Measurements from ENCODE around the gene IFNL1. TPM values are rescaled to one million over a fixed set of nuclear protein-coding genes. Genes with fewer than 3 reads are reported as not detected.

The IFNL1 gene
- total RNA-seq, 1 experiment from 2014 or later = not detected

DNA sequence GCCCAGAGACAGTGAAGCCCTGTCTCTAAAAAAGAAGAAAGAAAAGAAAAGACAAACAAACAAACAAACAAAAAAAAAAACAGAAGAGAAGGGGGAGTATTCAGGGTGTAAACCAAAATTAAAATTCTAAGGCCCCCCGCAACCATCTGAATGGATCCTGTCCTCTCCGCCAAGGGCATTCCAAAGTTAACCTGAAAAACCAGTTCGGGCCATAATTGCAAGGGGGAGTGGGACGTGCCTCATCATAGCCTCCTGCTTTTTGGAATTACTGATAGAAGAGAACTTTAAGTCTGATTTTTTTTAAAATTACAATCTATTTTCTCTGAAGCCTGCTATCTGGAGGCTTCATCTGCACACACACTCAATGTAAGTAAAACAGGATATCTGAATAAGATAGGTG is 33.7 kb upstream of the IFNL1 start:
- H3K9me3 Mint-ChIP-seq (ENCODE audit: unreplicated experiment) = peaks cover 9% of the 10 kb centered on the region
- intact Hi-C loops (cut with micrococcal nuclease; ENCODE audit: unreplicated experiment) = no loop called here
- CTCF ChIA-PET = no interaction called here

GRCh38 chr19:39263912-39264305 is 32.3 kb upstream of the IFNL1 start:
- ChIA-PET POLR2A (no interaction called here), CTCF (no interaction called here)
- TF ChIP-seq, protein P1, sequence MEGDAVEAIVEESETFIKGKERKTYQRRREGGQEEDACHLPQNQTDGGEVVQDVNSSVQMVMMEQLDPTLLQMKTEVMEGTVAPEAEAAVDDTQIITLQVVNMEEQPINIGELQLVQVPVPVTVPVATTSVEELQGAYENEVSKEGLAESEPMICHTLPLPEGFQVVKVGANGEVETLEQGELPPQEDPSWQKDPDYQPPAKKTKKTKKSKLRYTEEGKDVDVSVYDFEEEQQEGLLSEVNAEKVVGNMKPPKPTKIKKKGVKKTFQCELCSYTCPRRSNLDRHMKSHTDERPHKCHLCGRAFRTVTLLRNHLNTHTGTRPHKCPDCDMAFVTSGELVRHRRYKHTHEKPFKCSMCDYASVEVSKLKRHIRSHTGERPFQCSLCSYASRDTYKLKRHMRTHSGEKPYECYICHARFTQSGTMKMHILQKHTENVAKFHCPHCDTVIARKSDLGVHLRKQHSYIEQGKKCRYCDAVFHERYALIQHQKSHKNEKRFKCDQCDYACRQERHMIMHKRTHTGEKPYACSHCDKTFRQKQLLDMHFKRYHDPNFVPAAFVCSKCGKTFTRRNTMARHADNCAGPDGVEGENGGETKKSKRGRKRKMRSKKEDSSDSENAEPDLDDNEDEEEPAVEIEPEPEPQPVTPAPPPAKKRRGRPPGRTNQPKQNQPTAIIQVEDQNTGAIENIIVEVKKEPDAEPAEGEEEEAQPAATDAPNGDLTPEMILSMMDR (IDR thresholded peaks at IDR 0.05; ENCODE audit: insufficient read depth in 1 of 2, low read depth in 1 of 2, low read length in 1 of 2, severe bottlenecking in 1 of 2, unreplicated experiment in 1 of 2) = no peak
- H3K4me1 Mint-ChIP-seq (ENCODE audit: low read depth, unreplicated experiment) = peaks cover 25% of the 10 kb centered on the region
- no peak overlapping the region for H3K4me3 Mint-ChIP-seq (ENCODE audit: unreplicated experiment)
- BruUV-seq (replicated peaks) = no TSS peak
- H3K36me3 ChIP-seq (ENCODE audit: control insufficient read depth, insufficient read depth, low read length) = no peaks in the 10 kb centered on the region
- no peaks in the 10 kb centered on the region for H3K36me3 Mint-ChIP-seq (ENCODE audit: insufficient read depth, unreplicated experiment)
- peaks cover 47% of the 10 kb centered on the region for H3K4me1 ChIP-seq
- no peaks in the 10 kb centered on the region for H3K27me3 Mint-ChIP-seq (ENCODE audit: insufficient read depth, unreplicated experiment)
- no peaks in the 10 kb centered on the region for H3K27me3 ChIP-seq (replicated peaks; ENCODE audit: control insufficient read depth, insufficient read depth, low read length)
- H3K9me3 ChIP-seq = peaks cover 4% of the 10 kb centered on the region; the same call in 1 of the 2 replicates
- H3K9me3 Mint-ChIP-seq (ENCODE audit: unreplicated experiment) = peaks cover 9% of the 10 kb centered on the region
- H3K4me3 ChIP-seq (ENCODE audit: low read depth, low read length) = no peak overlapping the region
- intact Hi-C loops (cut with micrococcal nuclease; ENCODE audit: unreplicated experiment) = no loop called here
- no peak for DNase-seq
- H3K27ac Mint-ChIP-seq (ENCODE audit: unreplicated experiment) = peak overlapping the region; percentile 2

More for the DNA sequence above, 33.7 kb upstream of the IFNL1 start:
- BruUV-seq (replicated peaks) = no TSS peak
- H3K27me3 ChIP-seq (replicated peaks; ENCODE audit: control insufficient read depth, insufficient read depth, low read length) = no peaks in the 10 kb centered on the region
- Mint-ChIP-seq H3K4me3 (ENCODE audit: unreplicated experiment) (peak overlapping the region; percentile 9), H3K27ac (ENCODE audit: unreplicated experiment) (peak overlapping the region; percentile 29), H3K4me1 (ENCODE audit: low read depth, unreplicated experiment) (peaks cover 37% of the 10 kb centered on the region), H3K27me3 (ENCODE audit: insufficient read depth, unreplicated experiment) (no peaks in the 10 kb centered on the region), H3K36me3 (ENCODE audit: insufficient read depth, unreplicated experiment) (peaks cover 11% of the 10 kb centered on the region)
- no peak overlapping the region for H3K4me3 ChIP-seq (ENCODE audit: low read depth, low read length)
- H3K9me3 ChIP-seq = peaks cover 8% of the 10 kb centered on the region; the same call in 1 of the 2 replicates
- TF ChIP-seq, protein P1 (IDR thresholded peaks at IDR 0.05; ENCODE audit: insufficient read depth in 1 of 2, low read depth in 1 of 2, low read length in 1 of 2, severe bottlenecking in 1 of 2, unreplicated experiment in 1 of 2) = no peak
- DNase-seq = peak; percentile 42 to 59
- no peaks in the 10 kb centered on the region for H3K36me3 ChIP-seq (ENCODE audit: control insufficient read depth, insufficient read depth, low read length)
- peaks cover 58% of the 10 kb centered on the region for H3K4me1 ChIP-seq
- POLR2A ChIA-PET = no interaction called here

DNA sequence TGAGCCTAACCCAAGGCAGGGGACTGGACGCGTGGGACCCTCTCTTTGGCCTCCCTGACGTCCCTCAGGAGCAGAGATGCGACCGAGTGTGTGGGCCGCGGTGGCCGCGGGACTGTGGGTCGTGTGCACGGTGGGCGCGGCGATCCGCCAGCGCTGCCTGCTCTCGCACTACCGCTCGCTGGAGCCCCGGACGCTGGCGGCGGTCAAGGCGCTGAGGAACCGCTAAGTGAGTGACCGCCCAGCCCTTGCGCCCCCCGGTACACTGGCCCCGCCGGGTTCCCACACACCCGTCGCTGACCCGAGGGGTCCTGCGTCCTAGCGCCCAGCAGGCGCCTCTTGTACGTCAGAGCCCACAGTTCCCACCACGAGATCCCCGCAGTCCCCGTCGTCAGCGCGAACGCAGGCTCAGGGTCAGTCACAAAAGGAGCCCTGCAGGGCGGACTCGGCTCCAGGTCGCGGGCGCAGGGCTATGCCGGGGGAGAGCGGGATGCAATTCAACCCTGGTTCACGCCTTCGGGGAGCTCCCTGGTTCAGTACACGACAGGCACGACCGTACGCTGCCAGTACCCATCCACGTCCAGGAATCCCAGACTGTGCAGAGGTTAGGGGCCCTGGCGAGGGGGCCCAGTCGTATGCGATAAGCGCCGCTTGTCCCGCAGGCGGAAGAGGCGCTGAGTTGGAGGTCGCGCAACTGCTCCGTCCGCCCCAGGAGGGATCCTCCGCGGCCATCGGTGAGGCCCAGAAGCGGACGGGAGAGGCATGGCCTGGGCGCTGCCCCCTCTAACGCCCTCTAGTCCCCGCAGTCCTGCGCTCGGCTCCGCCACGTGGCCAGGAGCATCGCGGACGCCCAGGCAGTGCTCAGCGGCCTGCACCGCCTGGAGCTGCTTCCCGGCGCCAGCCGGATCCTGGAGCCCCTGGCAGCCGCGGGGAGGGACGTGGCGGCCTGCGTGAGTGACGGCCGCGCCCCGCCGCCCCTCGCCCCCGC is 31.6 kb upstream of the IFNL1 start:
- peaks cover 4% of the 10 kb centered on the region; the same call in 1 of the 2 replicates for H3K9me3 ChIP-seq
- CTCF ChIA-PET = no interaction called here
- H3K27me3 ChIP-seq (replicated peaks; ENCODE audit: control insufficient read depth, insufficient read depth, low read length) = no peaks in the 10 kb centered on the region
- no TSS peak for BruUV-seq (replicated peaks)
- POLR2A ChIA-PET = no interaction called here
- Mint-ChIP-seq H3K27ac (ENCODE audit: unreplicated experiment) (no peak overlapping the region), H3K9me3 (ENCODE audit: unreplicated experiment) (peaks cover 9% of the 10 kb centered on the region), H3K4me3 (ENCODE audit: unreplicated experiment) (no peak overlapping the region), H3K4me1 (ENCODE audit: low read depth, unreplicated experiment) (peaks cover 20% of the 10 kb centered on the region), H3K36me3 (ENCODE audit: insufficient read depth, unreplicated experiment) (no peaks in the 10 kb centered on the region), H3K27me3 (ENCODE audit: insufficient read depth, unreplicated experiment) (no peaks in the 10 kb centered on the region)
- TF ChIP-seq, protein P1 (IDR thresholded peaks at IDR 0.05; ENCODE audit: insufficient read depth in 1 of 2, low read depth in 1 of 2, low read length in 1 of 2, severe bottlenecking in 1 of 2, unreplicated experiment in 1 of 2) = no peak
- H3K4me3 ChIP-seq (ENCODE audit: low read depth, low read length) = no peak overlapping the region
- peaks cover 40% of the 10 kb centered on the region for H3K4me1 ChIP-seq
- DNase-seq = no peak
- intact Hi-C loops (cut with micrococcal nuclease; ENCODE audit: unreplicated experiment) = no loop called here
- H3K36me3 ChIP-seq (ENCODE audit: control insufficient read depth, insufficient read depth, low read length) = no peaks in the 10 kb centered on the region

Data from Caco-2 (cell line).